HG03025 (cell line): Measurements from ENCODE around the gene LPP.

ENCODE experiments used
- ATAC-seq: cut with Tn5 transposase; IDR thresholded peaks from one replicate; pipeline ENCODE4 v1.9.1; 2021; ENCODE audit warnings: mild to moderate bottlenecking, moderate library complexity; ENCODE audit not compliant: unreplicated experiment, low FRiP score

The LPP gene

DNA sequence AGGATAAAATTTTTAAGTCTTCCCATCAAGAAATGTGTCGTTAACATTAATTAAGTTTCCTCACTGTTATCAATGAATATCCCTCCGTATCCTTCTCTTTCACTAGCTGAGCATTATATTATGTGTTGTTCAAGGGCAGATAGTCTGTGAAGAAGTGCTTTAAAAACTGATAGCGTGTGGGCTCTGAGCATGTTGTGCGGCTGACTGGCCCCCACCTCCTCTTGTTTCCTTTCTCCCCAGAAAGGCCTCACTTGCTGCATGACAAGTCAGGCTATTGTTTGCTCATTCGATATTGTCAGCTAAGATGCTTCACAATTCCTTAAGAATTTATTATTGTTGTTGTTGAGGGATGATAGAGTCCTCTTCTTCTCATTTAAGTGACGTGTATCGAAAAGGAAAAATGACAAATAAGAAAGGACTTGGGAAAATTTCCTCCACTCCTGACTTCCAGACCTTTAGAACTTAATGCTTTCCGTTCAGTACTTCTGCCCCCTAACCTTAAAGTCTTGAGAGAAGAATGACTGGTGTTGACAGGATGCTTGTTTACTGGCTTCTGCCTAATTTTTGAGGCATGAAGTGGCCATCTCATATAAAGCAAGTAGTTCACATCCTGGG, 298.3 kb downstream of the LPP start:
- ATAC-seq, result no peak

DNA sequence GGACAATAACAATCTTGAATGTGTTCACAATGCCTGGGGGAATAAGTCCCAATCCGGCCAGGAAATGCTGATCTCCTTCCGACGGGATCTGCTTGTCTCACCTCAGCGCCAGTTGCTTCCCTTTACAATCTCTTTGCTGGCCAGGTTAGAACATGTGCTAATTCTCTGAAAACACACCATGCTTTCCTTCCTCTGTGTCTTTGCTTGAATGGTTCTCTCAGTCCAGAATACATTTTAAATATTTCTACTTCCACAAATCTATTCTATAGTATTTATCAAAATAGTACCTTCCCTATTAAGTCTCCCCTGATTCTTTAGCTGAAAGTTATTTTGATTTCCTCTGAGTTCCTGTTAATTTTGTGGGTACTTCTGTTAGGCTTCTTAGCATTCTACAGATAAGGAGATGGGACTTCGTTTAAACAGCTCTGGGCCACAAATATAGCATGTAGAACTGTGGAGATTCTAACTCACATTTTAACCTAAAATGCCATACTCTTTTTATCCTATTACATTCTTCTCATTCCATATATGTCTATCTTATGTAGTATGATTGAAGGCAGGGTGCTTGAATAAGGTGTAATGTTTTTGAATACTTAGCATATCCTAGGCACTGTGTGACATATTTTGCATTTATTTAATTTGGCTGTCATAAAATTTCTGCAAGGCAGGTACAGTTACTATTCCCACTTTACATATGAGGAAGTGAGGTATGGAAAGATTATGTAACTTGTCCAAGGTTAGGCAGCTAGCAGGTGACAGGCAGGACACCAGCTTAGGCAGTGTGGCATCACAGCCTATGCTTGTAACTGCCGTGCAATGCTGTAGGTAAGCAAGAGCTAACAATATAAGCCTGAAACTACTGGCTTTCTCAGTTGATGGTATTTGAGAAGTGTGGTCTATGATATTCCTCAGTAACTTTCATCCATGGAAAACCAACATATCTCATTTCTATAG, 299.8 kb downstream of the LPP start:
- ATAC-seq, result no peak

DNA sequence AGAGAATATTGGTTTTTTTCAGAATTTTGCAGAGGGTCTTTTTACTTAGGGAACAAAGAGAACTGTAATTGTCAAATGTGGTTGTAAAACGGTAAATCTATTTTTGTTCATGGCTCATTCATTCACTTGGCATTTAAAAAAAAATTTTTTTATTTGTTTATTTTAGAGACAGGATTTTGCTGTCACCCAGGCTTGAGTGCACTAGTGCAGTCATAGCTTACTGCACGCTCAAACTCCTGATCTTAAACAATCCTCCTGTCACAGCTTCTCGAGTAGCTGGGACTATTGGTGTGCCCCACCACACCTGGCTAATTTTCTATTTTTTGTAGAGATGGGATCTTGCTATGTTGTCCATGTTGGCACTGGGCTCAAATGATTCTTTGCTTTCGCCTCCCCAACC, 301.8 kb downstream of the LPP start:
- ATAC-seq, result no peak

DNA sequence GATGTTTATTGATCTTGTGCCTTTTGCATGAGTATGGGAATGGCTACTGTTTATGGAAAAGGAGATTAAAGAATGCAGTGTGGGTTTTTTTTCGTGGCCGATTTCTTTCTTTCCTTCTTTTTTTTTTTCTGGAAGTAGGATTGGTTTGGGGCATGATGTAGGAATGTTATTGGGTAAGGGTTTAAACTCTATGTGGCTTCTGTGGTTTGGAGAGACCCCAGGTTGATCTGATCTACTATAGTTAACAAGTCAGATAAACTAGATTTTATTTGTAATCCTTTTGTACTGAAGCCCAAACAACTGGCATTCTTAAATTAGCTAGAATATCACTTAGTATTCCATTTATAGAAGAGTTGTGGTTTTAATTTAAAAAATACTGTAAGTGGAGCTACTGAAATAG, 304.8 kb downstream of the LPP start:
- no peak for ATAC-seq

DNA sequence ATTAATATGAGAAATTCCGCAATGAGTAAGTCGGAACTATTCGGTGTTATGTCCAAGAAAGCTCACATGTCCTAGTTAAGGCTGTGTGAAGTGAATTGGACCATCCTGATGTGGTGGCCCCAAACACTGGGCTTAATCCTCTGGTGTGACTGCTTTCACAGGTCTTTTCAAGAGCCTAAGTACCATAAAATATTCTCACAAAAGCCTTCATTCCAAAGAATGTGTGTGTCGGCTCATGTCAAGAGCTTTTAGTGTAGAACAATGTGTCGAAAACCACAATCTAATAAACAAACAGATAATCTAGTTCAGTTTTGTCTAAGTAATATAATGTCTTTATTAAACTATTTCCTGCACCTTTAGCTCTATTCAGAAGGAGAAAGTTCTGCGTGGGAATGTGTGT, 311.4 kb downstream of the LPP start:
- ATAC-seq, result no peak

DNA sequence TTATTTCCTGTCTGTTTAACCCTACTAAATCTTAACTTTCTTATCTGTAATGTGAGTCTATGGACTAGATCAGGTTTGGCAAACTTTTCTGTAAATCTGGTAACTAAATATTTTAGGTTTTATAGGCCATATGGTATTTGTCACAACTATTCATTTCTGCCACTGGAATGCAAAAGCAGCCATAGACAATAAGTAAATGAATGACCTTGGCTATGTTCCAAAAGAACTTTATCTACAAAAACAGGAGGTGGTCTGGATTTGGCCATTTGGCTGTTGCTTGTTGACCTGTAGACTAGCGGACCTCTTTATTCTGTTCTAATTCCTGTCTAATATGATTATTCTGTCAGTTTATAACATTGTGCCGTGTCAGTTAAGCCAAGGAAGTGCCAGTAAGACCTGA, 314.2 kb downstream of the LPP start:
- ATAC-seq, result no peak

DNA sequence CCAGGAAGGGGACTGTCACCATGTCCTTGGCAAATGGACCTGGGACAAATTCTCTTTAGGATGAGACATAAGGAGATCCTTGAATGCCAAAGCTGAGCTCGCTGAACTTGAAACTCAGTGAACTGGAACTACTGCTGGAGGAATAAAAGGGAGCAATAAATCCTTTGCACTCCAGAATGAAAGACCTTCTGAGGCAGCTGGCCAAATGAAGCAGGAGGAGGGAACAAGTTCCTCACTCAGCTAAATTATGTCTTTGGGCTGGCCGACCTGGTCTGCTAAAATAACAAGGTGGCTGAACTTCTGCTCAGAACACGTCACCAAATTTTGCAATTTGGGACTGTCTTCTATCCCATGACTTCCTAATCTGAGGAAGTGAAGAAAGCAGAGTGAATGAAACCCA, 314.7 kb downstream of the LPP start:
- no peak for ATAC-seq

DNA sequence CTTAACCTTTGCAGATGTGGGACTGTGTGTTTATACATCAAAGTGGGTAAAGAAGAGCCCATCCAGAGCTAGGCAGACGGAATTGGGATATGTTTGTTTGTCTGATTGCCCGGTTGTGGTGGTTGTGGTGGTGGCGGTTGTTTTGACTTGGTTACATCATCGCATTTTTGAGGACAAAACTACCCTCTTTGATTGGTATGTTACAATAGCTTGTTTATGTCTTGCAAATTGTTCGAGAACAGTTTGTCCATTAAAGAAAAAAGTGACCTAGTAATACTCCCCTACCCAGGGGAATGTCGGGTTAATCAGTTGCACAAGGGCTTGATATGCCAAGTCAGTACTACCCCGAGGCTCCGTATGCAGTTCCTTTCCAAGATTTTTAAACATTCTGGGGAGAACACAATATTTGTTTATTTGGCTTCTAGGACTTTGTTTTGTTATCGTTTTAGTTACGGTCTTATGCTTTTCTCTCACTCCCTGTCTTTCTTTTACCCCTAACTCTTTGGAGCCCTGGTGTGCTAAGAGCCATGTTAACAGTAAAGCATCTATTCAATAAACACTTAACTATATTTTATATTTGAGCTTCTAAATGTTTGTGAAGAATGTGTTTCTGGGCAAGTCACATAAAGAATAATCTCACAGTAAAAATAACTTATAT, 315.4 kb downstream of the LPP start:
- ATAC-seq, result no peak

DNA sequence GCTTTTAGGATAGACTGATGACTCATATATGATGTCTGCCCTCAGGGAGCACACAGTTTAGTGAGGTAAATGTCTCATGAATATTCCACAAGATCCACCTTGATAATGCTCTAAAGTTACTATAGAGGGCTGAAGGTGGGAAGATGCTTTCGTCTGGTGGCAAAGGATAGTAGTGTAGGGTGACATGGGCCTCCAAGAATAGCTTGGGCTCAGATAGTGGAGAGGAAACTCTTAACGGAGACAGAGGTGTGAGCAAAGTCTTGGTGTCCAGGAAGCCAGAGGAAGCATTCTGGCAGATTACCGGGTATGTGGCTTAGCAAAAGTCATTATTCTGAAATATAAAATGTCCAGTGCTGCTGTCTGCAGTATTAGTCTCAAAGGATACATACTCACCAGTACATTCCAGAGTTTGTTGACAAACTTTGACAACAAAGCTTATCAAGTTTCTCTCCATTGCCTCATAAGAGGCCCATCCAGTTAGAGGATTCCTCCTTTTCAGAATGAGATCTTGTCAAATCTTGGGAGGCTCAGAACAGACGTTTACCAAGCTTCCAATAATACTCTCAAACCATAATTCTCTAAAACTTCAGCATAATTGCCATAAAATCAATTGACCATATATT, 316.7 kb downstream of the LPP start:
- no peak for ATAC-seq

DNA sequence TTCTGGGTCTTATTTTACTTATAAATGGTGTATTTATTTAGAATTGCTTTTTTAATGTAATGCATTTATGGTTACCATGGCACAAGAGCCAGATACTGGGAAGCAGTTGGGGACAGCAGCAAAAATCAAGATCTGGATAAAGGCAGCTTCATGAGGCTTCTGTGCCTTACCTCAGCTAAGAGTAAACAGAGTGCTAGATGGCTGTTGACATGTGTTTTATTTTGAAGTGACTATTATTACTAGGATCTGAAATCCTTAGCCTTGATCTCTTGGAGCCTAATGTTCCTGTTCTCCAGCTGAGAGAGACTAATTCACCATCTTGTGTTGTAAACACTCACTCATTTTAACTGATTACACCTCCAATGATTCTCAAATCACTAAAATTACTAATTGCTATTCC, 317.8 kb downstream of the LPP start:
- ATAC-seq, result no peak

DNA sequence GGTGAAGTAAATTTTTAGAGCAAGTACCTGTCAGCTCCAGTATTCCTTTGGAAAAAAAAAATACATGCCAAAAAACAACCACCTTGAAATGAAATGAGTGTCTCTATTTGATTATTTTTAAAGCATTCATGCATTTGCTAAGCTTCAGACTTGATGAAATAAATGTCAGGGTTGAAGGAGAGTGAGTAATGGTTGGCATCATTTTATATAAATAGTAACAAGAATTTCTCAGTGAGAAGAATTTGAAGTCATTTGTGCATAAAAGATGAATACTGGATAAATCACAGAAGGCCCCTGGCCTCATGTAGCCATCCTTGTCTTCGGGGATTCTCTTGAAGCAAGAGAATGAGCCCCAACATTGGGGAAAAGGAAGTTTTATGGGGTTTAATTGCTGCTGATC, 318.4 kb downstream of the LPP start:
- no peak for ATAC-seq

DNA sequence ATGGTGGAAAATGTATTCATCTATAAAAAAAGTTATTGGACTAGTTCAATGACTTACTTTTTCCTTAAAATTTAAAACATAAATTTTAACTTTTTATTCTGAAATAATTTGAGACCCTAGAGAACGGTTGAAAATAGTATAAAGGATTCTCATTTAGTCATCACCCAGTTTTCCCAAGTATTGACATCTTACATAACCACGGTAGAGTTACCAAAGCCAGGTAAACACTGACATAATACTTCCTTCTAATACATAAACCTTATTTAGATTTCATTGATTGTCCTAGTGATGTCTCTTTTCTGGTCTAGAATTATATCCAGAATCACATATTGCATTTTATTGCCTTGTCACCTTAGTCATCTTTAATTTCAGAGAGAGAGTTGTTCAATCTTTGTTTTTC, 319.1 kb downstream of the LPP start:
- ATAC-seq, result no peak

DNA sequence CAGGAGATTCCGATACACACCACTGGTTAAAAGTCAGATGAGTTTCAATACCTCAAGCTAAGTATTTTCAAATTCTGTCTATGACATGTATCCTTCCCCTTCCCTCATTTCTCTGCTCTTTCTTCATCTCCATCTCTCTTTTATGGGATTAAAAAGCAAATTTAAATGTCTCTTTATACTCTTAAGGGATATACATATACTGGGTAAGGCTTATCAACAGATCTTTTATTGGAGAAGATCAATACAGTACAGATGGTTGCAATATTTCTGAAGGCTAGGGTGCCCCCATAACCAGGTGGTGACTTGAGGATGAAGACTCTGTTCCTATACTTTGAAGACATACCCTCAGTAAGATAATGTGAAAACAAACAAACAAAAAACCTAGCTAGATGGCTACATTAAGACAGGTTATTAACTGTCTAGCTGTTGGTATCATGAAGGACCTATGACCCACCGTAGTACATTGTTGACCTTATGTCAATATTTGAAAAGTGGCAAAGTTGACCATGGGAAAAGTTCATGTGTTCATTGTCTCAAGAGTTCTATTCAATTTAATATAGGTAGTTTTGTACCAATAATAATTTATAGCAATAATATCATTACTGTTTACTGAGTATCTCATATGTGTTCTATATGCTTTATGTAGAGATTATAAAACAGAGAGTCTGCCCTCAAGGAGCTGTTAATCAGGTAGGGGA, 319.8 kb downstream of the LPP start:
- ATAC-seq, result no peak

DNA sequence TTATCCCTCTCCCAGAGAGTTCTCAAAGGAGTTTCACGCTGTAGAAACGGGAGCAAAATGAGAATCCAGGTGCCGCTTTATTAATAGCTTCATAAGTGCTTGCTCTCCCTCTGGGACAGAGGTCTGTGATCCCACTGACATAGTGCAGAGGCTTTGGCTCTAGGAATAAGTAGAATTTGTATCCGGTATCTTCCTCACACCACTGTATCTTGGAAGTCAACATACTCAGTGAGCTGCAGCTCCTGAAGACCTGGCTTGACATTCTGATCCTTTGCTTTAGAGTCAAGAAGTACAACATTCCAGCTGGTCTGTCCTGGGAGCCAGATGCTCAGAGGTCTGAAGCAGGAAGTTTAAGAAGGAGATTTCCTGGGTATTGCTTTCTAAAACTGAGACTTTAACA, 323.0 kb downstream of the LPP start:
- ATAC-seq, result no peak

DNA sequence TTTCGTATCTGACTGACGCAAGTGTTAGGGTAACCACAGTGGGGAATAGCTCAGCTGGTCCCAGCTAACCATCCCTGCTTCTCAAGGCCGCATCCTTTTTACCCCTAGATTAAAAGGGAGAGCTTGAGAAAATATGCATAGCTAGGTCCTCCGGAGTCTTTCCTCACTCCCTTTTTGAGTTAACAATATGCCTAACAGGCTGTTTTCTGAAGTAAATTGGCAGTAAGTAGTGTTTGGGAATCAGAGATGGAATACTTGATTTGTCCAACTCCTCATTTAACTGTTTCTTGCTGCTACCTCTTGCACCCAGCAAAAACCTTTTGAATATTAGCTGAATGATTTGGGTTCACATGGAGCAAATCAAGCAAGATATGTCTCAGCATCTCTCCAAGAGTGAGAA, 326.1 kb downstream of the LPP start:
- no peak for ATAC-seq

DNA sequence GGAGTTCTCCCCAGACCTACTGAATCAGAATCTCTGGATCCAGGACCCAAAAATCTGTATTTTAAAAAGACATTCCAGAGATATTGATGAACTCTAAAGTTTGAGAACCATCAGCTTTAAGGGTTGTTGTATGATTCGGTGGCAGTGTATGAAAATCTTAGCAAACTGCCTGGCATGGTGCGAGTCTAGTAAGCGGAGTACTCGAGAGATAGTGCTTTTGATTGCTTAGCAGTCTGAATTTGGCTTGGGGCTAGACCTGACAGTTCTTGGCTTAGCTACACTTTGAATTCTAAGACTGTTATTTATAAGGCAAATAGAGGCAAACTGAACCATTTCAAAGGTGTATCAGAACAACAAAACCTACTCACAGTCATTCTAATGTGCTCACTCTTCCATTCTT, 329.0 kb downstream of the LPP start:
- ATAC-seq, result no peak

DNA sequence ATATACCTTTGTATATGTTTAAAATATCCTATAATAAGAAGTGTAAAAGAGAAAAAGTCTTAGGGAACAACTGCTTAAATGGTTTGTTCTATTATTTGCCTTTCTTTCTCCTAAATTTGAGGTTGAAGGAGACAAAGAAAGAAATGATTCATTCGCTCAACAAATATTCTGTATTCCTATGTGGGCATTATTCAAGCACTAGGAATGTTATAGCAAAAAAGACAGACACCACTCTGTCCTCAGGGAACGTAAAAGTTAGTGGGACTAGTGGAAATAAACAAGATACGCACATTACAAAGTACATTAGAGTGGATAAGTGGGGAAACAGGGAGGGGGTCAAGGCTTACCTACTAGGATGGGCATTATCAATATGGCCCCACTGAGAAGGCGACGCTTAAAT, 332.2 kb downstream of the LPP start:
- ATAC-seq, result no peak

DNA sequence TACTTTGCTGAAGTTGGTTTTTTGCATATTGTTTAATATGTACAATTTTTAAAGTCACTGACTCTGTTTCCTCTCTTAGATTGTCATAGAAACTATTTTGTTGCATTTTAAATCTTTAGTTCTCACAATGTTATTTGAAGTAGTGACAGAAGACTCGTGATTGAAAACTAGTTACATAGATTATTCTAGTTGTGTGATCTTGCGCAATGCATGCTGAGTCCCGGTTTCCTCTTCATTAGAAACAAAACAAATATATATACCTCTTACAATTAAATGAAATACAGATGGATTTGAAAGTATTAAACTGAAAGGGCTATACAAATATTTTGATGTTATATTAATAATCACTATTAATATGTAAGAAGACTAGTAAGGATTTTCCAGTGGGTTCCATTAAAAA, 333.0 kb downstream of the LPP start:
- no peak for ATAC-seq

DNA sequence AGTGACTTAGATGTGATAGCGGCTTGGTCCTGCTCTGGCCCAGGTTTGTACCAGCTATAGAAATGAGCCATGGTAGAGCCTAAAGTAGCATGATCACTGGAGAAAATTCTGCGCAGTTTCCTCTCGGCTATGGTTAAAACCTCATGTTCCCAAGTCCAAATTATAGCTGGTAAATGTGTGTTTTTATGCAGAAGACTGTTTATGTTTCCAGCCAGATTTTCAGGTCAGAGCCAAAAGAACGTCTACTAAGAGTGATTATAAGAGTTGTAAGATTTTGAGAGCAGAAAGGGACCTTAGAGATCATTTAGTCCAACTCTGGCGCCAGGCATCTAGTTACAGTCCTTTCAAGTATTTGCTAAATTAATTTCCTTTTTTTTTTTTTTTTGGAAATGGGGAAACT, 333.7 kb downstream of the LPP start:
- ATAC-seq, result no peak

DNA sequence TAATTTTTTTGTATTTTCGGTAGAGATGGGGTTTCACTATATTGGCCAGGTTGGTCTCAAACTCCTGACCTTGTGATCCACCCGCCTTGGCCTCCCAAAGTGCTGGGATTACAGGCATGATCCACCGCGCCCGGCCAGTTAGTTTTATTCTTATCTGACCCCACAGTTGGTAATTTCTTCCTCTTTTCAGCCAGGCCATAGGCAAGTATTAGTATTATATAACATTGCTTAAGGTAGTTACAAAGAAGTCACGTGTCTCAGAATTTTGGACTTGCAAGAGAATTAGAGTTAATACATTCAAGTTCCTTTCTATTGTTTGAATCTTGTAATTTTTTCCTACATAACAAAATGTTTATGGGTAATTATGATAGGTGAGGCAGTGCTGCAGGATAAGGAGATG, 334.8 kb downstream of the LPP start:
- ATAC-seq, result no peak
